B cell (primary cell): ENCODE results near the gene COMMD1. TPM values are rescaled to one million over a fixed set of nuclear protein-coding genes. Genes with fewer than 3 reads are reported as not detected.
A peak's percentile ranks its signal among the peaks of the same experiment; 100 is the strongest.

Source experiments
- ATAC-seq: fragments of 200-7000 bp; cut with Tn5 transposase; one replicate; pipeline ENCODE4 v1.10.0; 2021; ENCODE audit warnings: low read depth, mild to moderate bottlenecking, moderate number of reproducible peaks, moderate library complexity
- CTCF ChIA-PET: fragments of 350-600 bp; sonication (Branson Sonifier 250); formaldehyde crosslinking; loops from one replicate; lab custom pipeline; 2021; ENCODE audit warnings: antibody characterized with exemption, inconsistent platforms; lab: Charles Lee
- POLR2A ChIA-PET: fragments of 350-600 bp; sonication (Branson Sonifier 250); formaldehyde crosslinking; loops from one replicate; lab custom pipeline; 2021; ENCODE audit warnings: antibody characterized with exemption; lab: Charles Lee
- DNase-seq: peaks from one replicate; pipeline ENCODE4 v3.0.0; 2013
- H2AFZ ChIP-seq: 2 replicates; pipeline ENCODE4 v1.6.1; 2012; ENCODE audit warnings: mild to moderate bottlenecking, low read depth, low read length; ENCODE audit not compliant: insufficient read depth, poor library complexity, severe bottlenecking
- H3K27ac ChIP-seq, 2 donors: 1 replicate in 1 of 2; 2 replicates in 1 of 2; pipeline ENCODE4 v1.5.1; 2012 to 2013; ENCODE audit warnings: low read length in 2 of 2, mild to moderate bottlenecking in 2 of 2, moderate library complexity in 1 of 2
- H3K27me3 ChIP-seq, 4 experiments: fragments of 200-600 bp in 1 of 4; sonication (generic) in 1 of 4; replicated peaks in 1 of 4; 1 replicate in 2 of 4; 2 replicates in 2 of 4; pipeline versions ENCODE4 v1.6.1 to v1.7.0; 2013 to 2016; ENCODE audit warnings: low read length in 3 of 4, mild to moderate bottlenecking in 2 of 4, mixed read lengths in 1 of 4, moderate library complexity in 1 of 4; ENCODE audit not compliant: insufficient read depth in 4 of 4, control insufficient read depth in 3 of 4; ENCODE audit errors: control extremely low read depth in 1 of 4
- H3K36me3 ChIP-seq, 2 experiments: replicated peaks in 1 of 2; 1 replicate in 1 of 2; 2 replicates in 1 of 2; pipeline versions ENCODE4 v1.6.1 to v1.7.1; 2013; ENCODE audit warnings: low read length in 1 of 2; ENCODE audit not compliant: insufficient read depth in 2 of 2, control insufficient read depth in 1 of 2; ENCODE audit errors: control extremely low read depth in 1 of 2, extremely low read depth in 1 of 2
- H3K4me1 ChIP-seq, 2 donors: fragments of 200-600 bp in 1 of 2; sonication (generic) in 1 of 2; 1 replicate in 1 of 2; 2 replicates in 1 of 2; pipeline versions ENCODE4 v1.5.1 to v1.6.1; 2013 to 2017; ENCODE audit warnings: low read length in 2 of 2; ENCODE audit not compliant: control insufficient read depth in 2 of 2, insufficient read depth in 2 of 2
- H3K4me2 ChIP-seq: replicated peaks from 2 replicates; pipeline ENCODE3; 2012; ENCODE audit warnings: mild to moderate bottlenecking, low read depth, low read length; ENCODE audit not compliant: poor library complexity, severe bottlenecking
- H3K4me3 ChIP-seq, 5 experiments: fragments of 200-600 bp in 1 of 5; sonication (generic) in 1 of 5; 1 replicate in 3 of 5; 2 replicates in 2 of 5; pipeline versions ENCODE4 v1.5.1 to v1.7.0; 2011 to 2016; ENCODE audit warnings: low read length in 4 of 5, mild to moderate bottlenecking in 4 of 5, low read depth in 2 of 5, control low read depth in 1 of 5, moderate library complexity in 1 of 5; ENCODE audit not compliant: insufficient read depth in 1 of 5; ENCODE audit errors: control extremely low read depth in 1 of 5, extremely low read depth in 1 of 5
- H3K79me2 ChIP-seq: fragments of 200-600 bp; sonication (generic); one replicate; pipeline ENCODE4 v1.6.0; 2016; ENCODE audit warnings: low read length; ENCODE audit not compliant: control insufficient read depth, insufficient read depth
- H3K9ac ChIP-seq: fragments of 200-600 bp; sonication (generic); 2 replicates; pipeline ENCODE4 v1.6.1; 2017; ENCODE audit warnings: mild to moderate bottlenecking, low read length, moderate library complexity
- H3K9me3 ChIP-seq, 3 donors: one replicate each; pipeline versions ENCODE4 v1.6.1 to v1.7.1; 2013; ENCODE audit warnings: low read length in 2 of 3; ENCODE audit not compliant: control insufficient read depth in 2 of 3, insufficient read depth in 1 of 3; ENCODE audit errors: control extremely low read depth in 1 of 3
- H4K20me1 ChIP-seq: 2 replicates; pipeline ENCODE4 v1.6.0; 2012; ENCODE audit warnings: mild to moderate bottlenecking, low read length; ENCODE audit not compliant: insufficient read depth, control insufficient read depth, poor library complexity, severe bottlenecking
- H3K27ac Mint-ChIP-seq: one replicate; pipeline ENCODE4 v1.8.0; 2021; ENCODE audit warnings: mixed read lengths
- H3K27me3 Mint-ChIP-seq: one replicate; pipeline ENCODE4 v1.8.0; 2021; ENCODE audit warnings: mixed read lengths
- H3K4me1 Mint-ChIP-seq: one replicate; pipeline ENCODE4 v1.8.0; 2021; ENCODE audit warnings: mixed read lengths
- H3K4me3 Mint-ChIP-seq: one replicate; pipeline ENCODE4 v1.8.0; 2021; ENCODE audit warnings: mixed read lengths
- H3K9me3 Mint-ChIP-seq: one replicate; pipeline ENCODE4 v1.8.0; 2022; ENCODE audit warnings: mixed read lengths; ENCODE audit not compliant: insufficient read depth
- CTCF ChIP-seq: fragments of 200-600 bp; IDR thresholded peaks from one replicate; pipeline ENCODE4 v1.8.0; 2022; ENCODE audit warnings: antibody characterized with exemption, mild to moderate bottlenecking
- EZH2 ChIP-seq: IDR thresholded peaks from 2 replicates; pipeline ENCODE4 v1.6.1; 2012; ENCODE audit warnings: borderline replicate concordance, low read depth, mild to moderate bottlenecking, moderate library complexity, low read length; ENCODE audit not compliant: insufficient read depth, poor library complexity, severe bottlenecking
- WGBS: methylation state at CpG from one replicate; pipeline ENCODE4 v1.1.5; 2013; ENCODE audit warnings: missing lambda C conversion rate; ENCODE audit not compliant: insufficient coverage; 5-methylcytosine and 5-hydroxymethylcytosine counted together
- intact Hi-C: fragments of 100-400 bp; cut with micrococcal nuclease; formaldehyde crosslinking; loops from one replicate; pipeline ENCODE4 v1.10.0; 2022
- polyA minus RNA-seq: library from RNA; depleted of rRNA, polyadenylated mRNA; stranded (reverse); fragments of >200 nt; gene quantifications from 2 replicates; pipeline ENCODE4 v1.2.3, GENCODE V29; 2012
- polyA plus RNA-seq: library from polyadenylated mRNA; depleted of rRNA; stranded (reverse); fragments of >200 nt; gene quantifications from 2 replicates; pipeline ENCODE4 v1.2.3, GENCODE V29; 2012
- total RNA-seq, 2 donors: library from RNA; stranded (reverse); fragments of 120-200 nt in 1 of 2; gene quantifications; 1 replicate in 1 of 2; 2 replicates in 1 of 2; pipeline versions ENCODE4 v1.2.3 to v1.2.4, GENCODE V29; 2013 to 2022

The COMMD1 gene
- 25.1 and 26.7 TPM in 2 replicates for total RNA-seq
- 35.8 TPM for total RNA-seq (2013)
- polyA plus RNA-seq, result 18.4 and 20.6 TPM in 2 replicates
- 14.4 and 25.3 TPM in 2 replicates for polyA minus RNA-seq

- H3K27me3 Mint-ChIP-seq, result no peaks in the 10 kb centered on the region
- H3K9ac ChIP-seq, result peak within 1 kb of the TSS; percentile 83
- peaks cover 11% of the 10 kb centered on the region for H3K4me1 Mint-ChIP-seq
- peaks cover 48% of the 10 kb centered on the region for H3K79me2 ChIP-seq
- no peaks in the 10 kb centered on the region for H3K36me3 ChIP-seq
- no peaks in the 10 kb centered on the region for H4K20me1 ChIP-seq
- intact Hi-C loops, result loop anchor here (1.0 to 5.0 kb wide), 4 partner anchors 17 to 1682 kb away; partner anchors contain the start of genes CCT4, FAM161A, MDH1 and WDPCP
- H3K27me3 ChIP-seq, result no peaks in the 10 kb centered on the region
- peak within 1 kb of the TSS; percentile 79 for H3K4me2 ChIP-seq
- H3K27ac ChIP-seq, result peak within 1 kb of the TSS; percentile 57 to 86
- peak within 1 kb of the TSS; percentile 93 for H2AFZ ChIP-seq
- DNase-seq (peak; percentile 87), ATAC-seq (peak; percentile 99)
- no peaks in the 10 kb centered on the region for H3K9me3 Mint-ChIP-seq
- peak within 1 kb of the TSS; percentile 91 for H3K4me3 Mint-ChIP-seq
- peak within 1 kb of the TSS; percentile 61 to 97 (median 87) for H3K4me3 ChIP-seq
- ChIA-PET POLR2A (interaction anchor here (1.4 kb wide), 1 partner anchor 52 kb away, joined by 3 read pairs; the partner anchor contains the start of gene FAM161A), CTCF (no interaction called here)
- TF ChIP-seq EZH2 (no peak), CTCF (no peak)
- peak within 1 kb of the TSS; percentile 90 for H3K27ac Mint-ChIP-seq
- no peaks in the 10 kb centered on the region for H3K9me3 ChIP-seq
- H3K4me1 ChIP-seq, result peaks cover 7 to 8% of the 10 kb centered on the region in 2 donors
- 0% methylated on average over 32 of the region's 33 CpGs for WGBS
Measured at GRCh38 chr2:61905372-61906185, at the start of gene COMMD1. COMMD1 (plus strand) TSS chr2:61905674; CDS start chr2:61905679, 5 bp downstream.

- Histone ChIP-seq H3K9me3 (peaks cover under 1 to 4% (median 4%) of the 10 kb centered on the region in 3 donors), H3K9ac (no peak overlapping the region), H3K27ac (no peak overlapping the region), H2AFZ (no peak overlapping the region), H3K4me1 (peaks cover 11 to 16% of the 10 kb centered on the region in 2 donors), H3K27me3 (no peaks in the 10 kb centered on the region), H3K36me3 (no peaks in the 10 kb centered on the region), H3K4me2 (no peak overlapping the region), H4K20me1 (no peaks in the 10 kb centered on the region), H3K4me3 (no peak overlapping the region), H3K79me2 (no peaks in the 10 kb centered on the region)
- Mint-ChIP-seq H3K27ac (no peak overlapping the region), H3K4me1 (peaks cover 23% of the 10 kb centered on the region), H3K27me3 (no peaks in the 10 kb centered on the region), H3K4me3 (no peak overlapping the region), H3K9me3 (peaks cover 2% of the 10 kb centered on the region)
- WGBS, result 100% methylated on average over 1 of the region's 3 CpGs
- intact Hi-C loops, result no loop called here
- no peak for TF ChIP-seq CTCF
- no peak for TF ChIP-seq EZH2
- POLR2A ChIA-PET, result interaction anchor here (0.7 kb wide), 1 partner anchor 1097 kb away, joined by 12 read pairs; no protein-coding TSS in a partner anchor
- no peak for ATAC-seq
- peak; percentile 20 for DNase-seq
- CTCF ChIA-PET, result no interaction called here
Measured at GRCh38 chr2:61857224-61857623, 48.2 kb upstream of the COMMD1 start.
